PC-3 (cell line): ENCODE results near the gene ZNF587B. TPM values are rescaled to one million over a fixed set of nuclear protein-coding genes. Genes with fewer than 3 reads are reported as not detected.

Experiments
- total RNA-seq: library from RNA; depleted of rRNA; stranded (reverse); fragments of >200 nt; gene quantifications from 2 replicates; pipeline ENCODE4 v1.2.3, GENCODE V29; 2014; rRNA removed

ZNF587B gene
- total RNA-seq, 1 experiment from 2014 or later = 21.2 TPM

Other genes starting within 250 kb of the ZNF587B start
- gene ZIK1, start 246.2 kb upstream of the ZNF587B start, total RNA-seq = 0.33 and 0.46 TPM in 2 replicates
- 15.0 and 16.9 TPM in 2 replicates for gene ZNF530, start 230.4 kb upstream of the ZNF587B start, total RNA-seq
- 22.2 and 22.3 TPM in 2 replicates for gene ZNF134, start 216.1 kb upstream of the ZNF587B start, total RNA-seq
- gene ZNF211, start 197.1 kb upstream of the ZNF587B start, total RNA-seq = 9.6 and 10.1 TPM in 2 replicates
- gene ZSCAN4, start 161.4 kb upstream of the ZNF587B start, total RNA-seq = not detected in 2 replicates
- gene ZNF551, start 148.3 kb upstream of the ZNF587B start, total RNA-seq = 19.7 and 20.4 TPM in 2 replicates
- 0.46 TPM in 1 of 2 replicates, not detected in the other for gene ZNF154, start 121.1 kb upstream of the ZNF587B start, total RNA-seq
- gene ZNF671, start 102.7 kb upstream of the ZNF587B start, total RNA-seq = 2.3 and 4.2 TPM in 2 replicates
- 14.1 and 17.3 TPM in 2 replicates for gene ZNF776, start 83.5 kb upstream of the ZNF587B start, total RNA-seq
- gene ZNF586, start 60.6 kb upstream of the ZNF587B start, total RNA-seq = 13.1 and 13.2 TPM in 2 replicates
- gene ZNF552, start 15.4 kb upstream of the ZNF587B start, total RNA-seq = 8.4 and 12.0 TPM in 2 replicates
- 16.3 and 21.4 TPM in 2 replicates for gene ZNF587, start 19.6 kb downstream of the ZNF587B start, total RNA-seq
- gene ZNF814, start 58.7 kb downstream of the ZNF587B start, total RNA-seq = 3.3 and 3.6 TPM in 2 replicates
- 9.3 and 10.1 TPM in 2 replicates for gene ZNF417, start 86.3 kb downstream of the ZNF587B start, total RNA-seq
- 0.04 TPM in 1 of 2 replicates, not detected in the other for gene ZNF418, start 105.1 kb downstream of the ZNF587B start, total RNA-seq
- gene ZNF256, start 117.4 kb downstream of the ZNF587B start, total RNA-seq = 4.4 and 5.5 TPM in 2 replicates
- 0.40 TPM in 1 of 2 replicates, not detected in the other for gene C19orf18, start 144.2 kb downstream of the ZNF587B start, total RNA-seq
- 6.0 and 7.0 TPM in 2 replicates for gene ZNF606, start 172.5 kb downstream of the ZNF587B start, total RNA-seq
- not detected in 2 replicates for gene ZSCAN1, start 203.7 kb downstream of the ZNF587B start, total RNA-seq
- not detected in 2 replicates for gene ZNF135, start 229.0 kb downstream of the ZNF587B start, total RNA-seq